HG02852 (cell line): Measurements from ENCODE around the gene ISM1.

Experiments used
- ATAC-seq: cut with Tn5 transposase; IDR thresholded peaks from one replicate; pipeline ENCODE4 v1.9.1; 2021; ENCODE audit warnings: mild to moderate bottlenecking, moderate library complexity; ENCODE audit not compliant: unreplicated experiment

The ISM1 gene

GRCh38 chr20:13278812-13279570 lies 57.9 kb downstream of the ISM1 start:
- ATAC-seq, result no peak

- ATAC-seq, result no peak
Observed at GRCh38 chr20:13280609-13281324, 59.7 kb downstream of the ISM1 start.

GRCh38 chr20:13283869-13284829 lies 63.1 kb downstream of the ISM1 start:
- ATAC-seq, result no peak

- ATAC-seq, result no peak
Observed at GRCh38 chr20:13284830-13285229, 63.8 kb downstream of the ISM1 start.

- ATAC-seq, result no peak
Observed at GRCh38 chr20:13285408-13285807, 64.3 kb downstream of the ISM1 start.

- no peak for ATAC-seq
Observed at GRCh38 chr20:13286052-13286451, 65.0 kb downstream of the ISM1 start.

GRCh38 chr20:13286607-13287006 lies 65.5 kb downstream of the ISM1 start:
- ATAC-seq, result no peak

GRCh38 chr20:13288357-13288756 lies 67.3 kb downstream of the ISM1 start:
- ATAC-seq, result no peak

GRCh38 chr20:13289031-13289430 lies 68.0 kb downstream of the ISM1 start:
- no peak for ATAC-seq

GRCh38 chr20:13290724-13291123 lies 69.7 kb downstream of the ISM1 start:
- ATAC-seq, result no peak

GRCh38 chr20:13291157-13291556 lies 70.1 kb downstream of the ISM1 start:
- no peak for ATAC-seq

GRCh38 chr20:13292201-13292885 lies 71.3 kb downstream of the ISM1 start:
- ATAC-seq, result no peak

- ATAC-seq, result no peak
Observed at GRCh38 chr20:13294522-13294921, 73.4 kb downstream of the ISM1 start.

- ATAC-seq, result no peak
Observed at GRCh38 chr20:13295637-13296036, 74.6 kb downstream of the ISM1 start.

- ATAC-seq, result no peak
Observed at GRCh38 chr20:13296070-13296469, 75.0 kb downstream of the ISM1 start.

GRCh38 chr20:13297147-13297899 lies 76.2 kb downstream of the ISM1 start:
- ATAC-seq, result no peak

- no peak for ATAC-seq
Observed at GRCh38 chr20:13298692-13299373, 77.8 kb downstream of the ISM1 start.

- ATAC-seq, result no peak
Observed at GRCh38 chr20:13299401-13299800, 78.3 kb downstream of the ISM1 start.

GRCh38 chr20:13301596-13301995 lies 80.5 kb downstream of the ISM1 start:
- ATAC-seq, result no peak
